HepG2 (cell line): ENCODE data around the gene SYTL3. TPM values are rescaled to one million over a fixed set of nuclear protein-coding genes. Genes with fewer than 3 reads are reported as not detected.

ENCODE experiments used
- ATAC-seq: fragments of 200-7000 bp; cut with Tn5 transposase; 3 replicates; pipeline ENCODE4 v1.9.1; 2020; ENCODE audit warnings: mild to moderate bottlenecking, moderate library complexity
- BruUV-seq: library from RNA; stranded (reverse); fragments of 400-500 nt; replicated peaks from 2 replicates; lab custom pipeline; 2021; lab: Mats Ljungman, UMichigan
- CTCF ChIA-PET: fragments of 300-600 bp; formaldehyde crosslinking; extraction: SDS; loops from one replicate; lab custom pipeline; 2021; ENCODE audit warnings: low total read pairs, inconsistent platforms, low intra/inter-chr PET ratio; lab: Yijun Ruan, JAX
- POLR2A ChIA-PET: fragments of 350-600 bp; sonication (Branson Sonifier 250); formaldehyde crosslinking; loops from one replicate; lab custom pipeline; 2020; ENCODE audit warnings: antibody characterized with exemption, inconsistent platforms; lab: Yijun Ruan, JAX
- DNase-seq: peaks from one replicate; pipeline ENCODE4 v3.0.0-alpha.2; 2015; ENCODE audit warnings: low spot score
- FAIRE-seq: peaks from 3 replicates; lab custom pipeline; 2011; peaks lifted over from hg19 to GRCh38; lab: Jason Lieb, UNC
- H2AFZ ChIP-seq: one replicate; pipeline ENCODE4 v1.6.1; 2011; ENCODE audit warnings: low read length, inconsistent platforms
- H3K27ac ChIP-seq: fragments of 300-600 bp; 3 replicates; pipeline ENCODE4 v1.8.0; 2011; ENCODE audit warnings: mixed run types, mild to moderate bottlenecking, mixed read lengths, low read length, inconsistent platforms; ENCODE audit not compliant: insufficient read depth; ENCODE audit errors: extremely low read length
- H3K27me3 ChIP-seq, 2 experiments: fragments of 200-600 bp in 1 of 2; 2 replicates in 1 of 2; 3 replicates in 1 of 2; pipeline versions ENCODE4 v1.6.0 to v1.8.0; 2011; ENCODE audit warnings: low read length in 2 of 2, mild to moderate bottlenecking in 2 of 2, moderate library complexity in 2 of 2, inconsistent platforms in 1 of 2; ENCODE audit not compliant: insufficient read depth in 2 of 2, control insufficient read depth in 1 of 2
- H3K36me3 ChIP-seq, 2 experiments: fragments of 200-600 bp in 1 of 2; replicated peaks in 1 of 2; 2 replicates in 1 of 2; 3 replicates in 1 of 2; pipeline versions ENCODE4 v1.5.1 to v1.8.0; 2011; ENCODE audit warnings: low read length in 2 of 2, inconsistent platforms in 1 of 2; ENCODE audit not compliant: insufficient read depth in 2 of 2, control insufficient read depth in 1 of 2
- H3K4me1 ChIP-seq: 2 replicates; pipeline ENCODE4 v1.5.1; 2012; ENCODE audit warnings: low read length, inconsistent platforms; ENCODE audit not compliant: insufficient read depth
- H3K4me2 ChIP-seq: 2 replicates; pipeline ENCODE4 v1.6.0; 2011; ENCODE audit warnings: low read depth, low read length, inconsistent platforms
- H3K4me3 ChIP-seq, 3 experiments: fragments of 200-600 bp in 1 of 3; sonication (generic), shearing (Covaris generic) in 1 of 3; replicated peaks in 1 of 3; 2 replicates each; pipeline ENCODE4 v1.5.1; 2011 to 2016; ENCODE audit warnings: low read length in 3 of 3, inconsistent platforms in 2 of 3, low read depth in 2 of 3, mild to moderate bottlenecking in 2 of 3, control low read depth in 1 of 3, mixed read lengths in 1 of 3; ENCODE audit not compliant: insufficient read depth in 1 of 3
- H3K79me2 ChIP-seq: one replicate; pipeline ENCODE4 v1.6.1; 2011; ENCODE audit warnings: low read length, inconsistent platforms; ENCODE audit not compliant: insufficient read depth
- H3K9ac ChIP-seq: 2 replicates; pipeline ENCODE4 v1.6.0; 2011; ENCODE audit warnings: mild to moderate bottlenecking, low read depth, low read length, inconsistent platforms; ENCODE audit not compliant: insufficient read depth
- H3K9me3 ChIP-seq: 2 replicates; pipeline ENCODE4 v1.5.1; 2012; ENCODE audit warnings: mild to moderate bottlenecking, low read length
- H4K20me1 ChIP-seq: 2 replicates; pipeline ENCODE4 v1.6.0; 2011; ENCODE audit warnings: inconsistent platforms, mild to moderate bottlenecking, low read length, moderate library complexity; ENCODE audit not compliant: insufficient read depth
- HOXA3 ChIP-seq: sonication (generic); formaldehyde crosslinking; IDR thresholded peaks from 2 replicates; pipeline ENCODE4 v1.5.0; 2020; ENCODE audit warnings: missing genetic modification reagents
- MEIS1 ChIP-seq: sonication (generic); formaldehyde crosslinking; IDR thresholded peaks from 2 replicates; pipeline ENCODE4 v1.9.0; 2021; ENCODE audit warnings: mild to moderate bottlenecking, missing genetic modification reagents, moderate library complexity, borderline replicate concordance
- PCBP1 ChIP-seq: fragments of 200-400 bp; formaldehyde crosslinking; IDR thresholded peaks from 2 replicates; pipeline ENCODE4 v1.6.1; 2017; ENCODE audit warnings: mild to moderate bottlenecking, low read depth, low read length, borderline replicate concordance
- RBAK ChIP-seq: sonication (generic); formaldehyde crosslinking; IDR thresholded peaks from 2 replicates; pipeline ENCODE4 v1.5.1; 2020; ENCODE audit warnings: mild to moderate bottlenecking, missing genetic modification reagents
- RFXAP ChIP-seq: sonication (generic); formaldehyde crosslinking; IDR thresholded peaks from 2 replicates; pipeline ENCODE4 v1.4.0; 2020; ENCODE audit warnings: missing genetic modification reagents, borderline replicate concordance
- SOX5 ChIP-seq: IDR thresholded peaks from 2 replicates; pipeline ENCODE4 v1.6.1; 2016; ENCODE audit warnings: borderline replicate concordance
- SP1 ChIP-seq, 2 experiments: fragments of 450-650 bp in 1 of 2; sonication (generic) in 1 of 2; formaldehyde crosslinking in 1 of 2; IDR thresholded peaks; 2 replicates each; pipeline versions ENCODE4 v1.4.0 to v1.6.1; 2016 to 2020; ENCODE audit warnings: missing genetic modification reagents in 1 of 2
- SPEN ChIP-seq: sonication (generic); formaldehyde crosslinking; IDR thresholded peaks from 2 replicates; pipeline ENCODE4 v1.5.1; 2020; ENCODE audit warnings: low read depth, mild to moderate bottlenecking, missing genetic modification reagents
- TBX2 ChIP-seq: sonication (generic); formaldehyde crosslinking; IDR thresholded peaks from 2 replicates; pipeline ENCODE4 v1.5.0; 2020; ENCODE audit warnings: missing genetic modification reagents, mild to moderate bottlenecking, borderline replicate concordance
- ZNF367 ChIP-seq: sonication (generic); formaldehyde crosslinking; IDR thresholded peaks from 2 replicates; pipeline ENCODE4 v1.4.0; 2020; ENCODE audit warnings: missing genetic modification reagents, borderline replicate concordance
- ZNF556 ChIP-seq: sonication (generic); formaldehyde crosslinking; IDR thresholded peaks from 2 replicates; pipeline ENCODE4 v1.4.0; 2020; ENCODE audit warnings: mild to moderate bottlenecking, missing genetic modification reagents, borderline replicate concordance
- ZNF720 ChIP-seq: sonication (generic); formaldehyde crosslinking; IDR thresholded peaks from 2 replicates; pipeline ENCODE4 v1.4.0; 2020; ENCODE audit warnings: missing genetic modification reagents
- ZSCAN22 ChIP-seq: sonication (generic); formaldehyde crosslinking; IDR thresholded peaks from 2 replicates; pipeline ENCODE4 v1.4.0; 2020; ENCODE audit warnings: mild to moderate bottlenecking, missing genetic modification reagents
- WGBS: methylation state at CpG from one replicate; pipeline ENCODE4 v1.1.6; 2017; ENCODE audit warnings: low lambda C conversion rate; 5-methylcytosine and 5-hydroxymethylcytosine counted together
- in situ Hi-C: cut with HindIII; loops from 2 replicates; pipeline ENCODE4 v1.10.0; 2017; ENCODE audit warnings: low pct_unique_long_range_greater_than_20kb; ENCODE audit not compliant: extremely low pct_ligation_motif_present
- intact Hi-C: fragments of 100-400 bp; cut with micrococcal nuclease; formaldehyde crosslinking; loops from one replicate; pipeline ENCODE4 v1.10.0; 2022; ENCODE audit not compliant: unreplicated experiment
- polyA plus RNA-seq, 8 experiments: library from polyadenylated mRNA; depleted of rRNA in 3 of 8; stranded (reverse) in 7 of 8; unstranded in 1 of 8; fragments of >200 nt; fragmentation: Illumina TruSeq in 4 of 8; extraction: Trizol in 4 of 8; gene quantifications; 2 replicates each; pipeline versions ENCODE4 v1.2.1 to v1.2.3, GENCODE V29; 2011 to 2016; ENCODE audit warnings: low read depth in 4 of 8, missing spikeins in 1 of 8, mixed read lengths in 1 of 8; ENCODE audit not compliant: insufficient read depth in 1 of 8
- total RNA-seq, 5 experiments: library from RNA; depleted of rRNA; stranded (reverse); fragments of >200 nt; fragmentation: Illumina TruSeq; extraction: Trizol; gene quantifications; 2 replicates each; pipeline ENCODE4 v1.2.3, GENCODE V29; 2016; ENCODE audit warnings: low read depth in 1 of 5
- TF ChIP-seq, protein P1 (sequence below): sonication (generic); formaldehyde crosslinking; IDR thresholded peaks from 2 replicates; pipeline ENCODE4 v1.8.0; 2022; ENCODE audit warnings: low read depth, missing genetic modification reagents
- TF ChIP-seq, protein P2 (sequence below): IDR thresholded peaks from 2 replicates; pipeline ENCODE4 v1.6.1; 2012; ENCODE audit warnings: inconsistent platforms

Gene SYTL3
- total and polyA plus RNA-seq, 2 of the 13 experiments (the other 11 are each of a cell fraction or from before 2014, with no cell fraction given) = 0.11 to 0.28 TPM

GRCh38 chr6:158743033-158743651, 93.3 kb downstream of the SYTL3 start:
- Histone ChIP-seq H3K9me3 (peaks cover 5% of the 10 kb centered on the region; the same call in 1 of the 2 replicates), H3K36me3 (no peaks in the 10 kb centered on the region), H3K79me2 (no peaks in the 10 kb centered on the region), H4K20me1 (no peaks in the 10 kb centered on the region), H3K4me1 (no peaks in the 10 kb centered on the region), H3K27ac (no peak overlapping the region), H3K27me3 (peaks cover 0 to 5% of the 10 kb centered on the region in 2 experiments; a peak in 2 of 5 replicates), H3K4me2 (no peak overlapping the region), H3K4me3 (no peak overlapping the region), H3K9ac (no peak overlapping the region), H2AFZ (no peak overlapping the region)
- ChIA-PET CTCF (no interaction called here), POLR2A (no interaction called here)
- no peak for TF ChIP-seq ZSCAN22
- no peak for TF ChIP-seq SOX5
- TF ChIP-seq TBX2 (CRISPR knock-in tag) = 0 out of 2 replicates have a peak, but pooled peaks have one; percentile 15
- FAIRE-seq (no peak), DNase-seq (no peak), ATAC-seq (no peak)
- 52% methylated on average over 6 of the region's 6 CpGs for WGBS
- in situ Hi-C loops = no loop called here
- no TSS peak for BruUV-seq
- intact Hi-C loops = no loop called here

DNA sequence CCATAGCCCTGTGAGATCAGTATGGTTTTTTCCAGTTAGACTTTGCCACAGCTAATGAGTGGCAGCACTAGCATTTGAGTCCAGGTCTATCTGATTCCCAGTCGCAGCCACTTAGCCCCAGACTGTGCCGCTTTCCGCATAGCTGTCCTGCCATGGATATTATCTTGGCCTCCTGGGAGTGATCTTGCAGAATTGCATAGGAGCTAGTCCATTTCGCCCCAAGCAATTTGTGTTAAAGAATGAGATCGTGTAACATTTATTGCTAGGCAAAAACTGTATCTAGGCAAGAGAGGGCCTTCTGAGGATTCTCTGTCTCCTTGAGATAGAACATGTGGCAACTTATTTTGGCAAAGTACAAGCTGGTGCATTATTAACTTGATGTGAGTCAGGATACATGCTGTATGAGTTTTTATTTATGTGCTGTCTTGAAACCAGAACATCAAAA, 95.2 kb downstream of the SYTL3 start:
- Histone ChIP-seq H3K36me3 (no peaks in the 10 kb centered on the region), H3K4me3 (no peak overlapping the region), H3K4me1 (no peaks in the 10 kb centered on the region), H3K4me2 (no peak overlapping the region), H3K9me3 (no peaks in the 10 kb centered on the region), H2AFZ (no peak overlapping the region), H4K20me1 (no peaks in the 10 kb centered on the region), H3K9ac (no peak overlapping the region), H3K79me2 (no peaks in the 10 kb centered on the region), H3K27ac (no peak overlapping the region), H3K27me3 (peaks cover 0 to 5% of the 10 kb centered on the region in 2 experiments; a peak in 2 of 5 replicates)
- FAIRE-seq (no peak), ATAC-seq (no peak), DNase-seq (no peak)
- in situ Hi-C loops (no loop called here), intact Hi-C loops (no loop called here)
- POLR2A ChIA-PET = no interaction called here
- 71% methylated on average over 5 of the region's 5 CpGs for WGBS
- BruUV-seq = no TSS peak
- CTCF ChIA-PET = no interaction called here
- TF ChIP-seq PCBP1 (no peak), ZNF720 (CRISPR knock-in tag) (no peak), SP1 (IDR thresholded peaks at IDR 0.05) (no peak), SP1 (CRISPR knock-in tag; IDR thresholded peaks at IDR 0.05) (no peak), RBAK (no peak), RFXAP (CRISPR knock-in tag) (no peak), MEIS1 (CRISPR knock-in tag) (no peak), SPEN (CRISPR knock-in tag) (no peak), ZNF556 (CRISPR knock-in tag) (no peak), HOXA3 (CRISPR knock-in tag) (no peak), ZNF367 (CRISPR knock-in tag) (no peak)
- TF ChIP-seq, protein P1, sequence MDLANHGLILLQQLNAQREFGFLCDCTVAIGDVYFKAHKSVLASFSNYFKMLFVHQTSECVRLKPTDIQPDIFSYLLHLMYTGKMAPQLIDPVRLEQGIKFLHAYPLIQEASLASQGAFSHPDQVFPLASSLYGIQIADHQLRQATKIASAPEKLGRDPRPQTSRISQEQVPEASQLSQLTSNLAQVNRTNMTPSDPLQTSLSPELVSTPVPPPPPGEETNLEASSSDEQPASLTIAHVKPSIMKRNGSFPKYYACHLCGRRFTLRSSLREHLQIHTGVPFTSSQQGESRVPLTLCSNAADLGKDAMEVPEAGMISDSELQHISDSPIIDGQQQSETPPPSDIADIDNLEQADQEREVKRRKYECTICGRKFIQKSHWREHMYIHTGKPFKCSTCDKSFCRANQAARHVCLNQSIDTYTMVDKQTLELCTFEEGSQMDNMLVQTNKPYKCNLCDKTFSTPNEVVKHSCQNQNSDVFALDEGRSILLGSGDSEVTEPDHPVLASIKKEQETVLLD (CRISPR knock-in tag) = no peak
- TF ChIP-seq, protein P2, sequence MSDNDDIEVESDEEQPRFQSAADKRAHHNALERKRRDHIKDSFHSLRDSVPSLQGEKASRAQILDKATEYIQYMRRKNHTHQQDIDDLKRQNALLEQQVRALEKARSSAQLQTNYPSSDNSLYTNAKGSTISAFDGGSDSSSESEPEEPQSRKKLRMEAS = no peak
